Astrocyte (in vitro differentiated cells and primary cell): ENCODE results near the gene CEP63.

Source experiments
- EZH2 ChIP-seq: IDR thresholded peaks from 2 replicates; pipeline ENCODE4 v1.6.1; 2012; ENCODE audit warnings: mild to moderate bottlenecking, low read length, inconsistent platforms; ENCODE audit not compliant: insufficient read depth
- TF ChIP-seq, protein P1 (sequence below): IDR thresholded peaks from 2 replicates; pipeline ENCODE4 v1.5.1; 2011; ENCODE audit warnings: low read depth, mild to moderate bottlenecking, inconsistent platforms, low read length, moderate library complexity; ENCODE audit not compliant: insufficient read depth

DNA sequence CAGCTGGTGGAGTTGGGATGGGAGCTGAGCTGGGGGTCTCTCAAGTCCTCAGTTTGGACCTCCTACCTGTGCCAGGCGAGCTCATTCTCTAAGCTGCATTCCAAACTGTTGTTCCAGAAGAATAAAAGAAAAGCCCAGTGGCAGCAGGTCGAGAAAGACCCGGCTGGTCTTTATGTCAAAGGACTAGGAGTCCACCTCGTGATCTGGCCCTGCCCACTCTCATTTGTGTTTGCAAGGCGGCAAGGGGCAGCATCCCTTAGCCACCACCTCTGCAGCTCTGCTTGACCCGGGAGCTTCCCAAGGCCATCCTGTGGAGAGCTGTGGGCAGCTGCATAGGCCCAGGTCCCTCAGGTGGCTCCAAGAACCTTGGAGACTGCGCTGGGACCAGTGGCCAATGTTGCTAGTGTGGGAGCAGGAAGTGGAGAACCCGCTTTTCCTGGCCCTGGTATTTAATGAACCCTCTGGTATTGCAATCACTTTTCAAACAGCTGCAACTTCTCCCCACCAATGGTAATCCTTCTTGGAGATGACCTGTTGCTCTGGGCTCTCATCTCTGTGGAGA is 134.1 kb downstream of the CEP63 start:
- TF ChIP-seq, protein P1, sequence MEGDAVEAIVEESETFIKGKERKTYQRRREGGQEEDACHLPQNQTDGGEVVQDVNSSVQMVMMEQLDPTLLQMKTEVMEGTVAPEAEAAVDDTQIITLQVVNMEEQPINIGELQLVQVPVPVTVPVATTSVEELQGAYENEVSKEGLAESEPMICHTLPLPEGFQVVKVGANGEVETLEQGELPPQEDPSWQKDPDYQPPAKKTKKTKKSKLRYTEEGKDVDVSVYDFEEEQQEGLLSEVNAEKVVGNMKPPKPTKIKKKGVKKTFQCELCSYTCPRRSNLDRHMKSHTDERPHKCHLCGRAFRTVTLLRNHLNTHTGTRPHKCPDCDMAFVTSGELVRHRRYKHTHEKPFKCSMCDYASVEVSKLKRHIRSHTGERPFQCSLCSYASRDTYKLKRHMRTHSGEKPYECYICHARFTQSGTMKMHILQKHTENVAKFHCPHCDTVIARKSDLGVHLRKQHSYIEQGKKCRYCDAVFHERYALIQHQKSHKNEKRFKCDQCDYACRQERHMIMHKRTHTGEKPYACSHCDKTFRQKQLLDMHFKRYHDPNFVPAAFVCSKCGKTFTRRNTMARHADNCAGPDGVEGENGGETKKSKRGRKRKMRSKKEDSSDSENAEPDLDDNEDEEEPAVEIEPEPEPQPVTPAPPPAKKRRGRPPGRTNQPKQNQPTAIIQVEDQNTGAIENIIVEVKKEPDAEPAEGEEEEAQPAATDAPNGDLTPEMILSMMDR, result no peak
- TF ChIP-seq EZH2, result no peak
